Astrocyte (in vitro differentiated cells and primary cell): ENCODE data around the gene GNAI3.

Experiments used
- CTCF ChIP-seq: IDR thresholded peaks from 2 replicates; pipeline ENCODE4 v1.5.1; 2011; ENCODE audit warnings: low read depth, mild to moderate bottlenecking, inconsistent platforms, low read length, moderate library complexity; ENCODE audit not compliant: insufficient read depth
- EZH2 ChIP-seq: IDR thresholded peaks from 2 replicates; pipeline ENCODE4 v1.6.1; 2012; ENCODE audit warnings: mild to moderate bottlenecking, low read length, inconsistent platforms; ENCODE audit not compliant: insufficient read depth

DNA sequence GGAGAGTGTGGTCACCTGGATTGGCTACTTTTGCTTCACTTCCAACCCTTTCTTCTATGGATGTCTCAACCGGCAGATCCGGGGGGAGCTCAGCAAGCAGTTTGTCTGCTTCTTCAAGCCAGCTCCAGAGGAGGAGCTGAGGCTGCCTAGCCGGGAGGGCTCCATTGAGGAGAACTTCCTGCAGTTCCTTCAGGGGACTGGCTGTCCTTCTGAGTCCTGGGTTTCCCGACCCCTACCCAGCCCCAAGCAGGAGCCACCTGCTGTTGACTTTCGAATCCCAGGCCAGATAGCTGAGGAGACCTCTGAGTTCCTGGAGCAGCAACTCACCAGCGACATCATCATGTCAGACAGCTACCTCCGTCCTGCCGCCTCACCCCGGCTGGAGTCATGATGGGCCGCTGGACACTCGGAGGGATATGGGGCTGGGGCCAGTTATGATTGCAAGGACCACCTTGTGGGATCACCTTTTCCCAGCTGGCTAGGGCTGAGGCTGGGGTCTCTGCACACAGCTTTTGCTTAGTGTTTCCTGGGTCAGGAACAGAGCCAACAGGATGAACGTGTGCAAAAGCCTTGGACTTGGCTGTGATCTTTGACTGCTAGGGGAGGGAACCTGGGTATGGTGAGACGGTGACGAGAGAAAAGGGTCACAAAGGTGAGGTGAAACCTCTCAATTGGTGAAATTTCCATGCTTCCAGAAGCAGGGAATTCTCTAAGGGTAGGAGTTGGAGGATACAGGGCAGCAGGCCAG is 4.3 kb upstream of the GNAI3 start:
- no peak for TF ChIP-seq CTCF
- no peak for TF ChIP-seq EZH2
